ENCODE results near the gene ZFYVE21. TPM values are rescaled to one million over a fixed set of nuclear protein-coding genes. Genes with fewer than 3 reads are reported as not detected.

Gene ZFYVE21
- total RNA-seq, 1 experiment from 2014 or later = 47.2 TPM

- POLR2A ChIA-PET (ENCODE audit: unreplicated experiment) = no interaction called here
- Histone ChIP-seq H3F3A (ENCODE audit: low read length, unreplicated experiment) (no peaks in the 10 kb centered on the region), H3K4me2 (ENCODE audit: low read length) (no peak overlapping the region), H3K27ac (ENCODE audit: low read length) (no peak overlapping the region), H3K36me3 (ENCODE audit: low read depth, low read length) (peaks cover 6% of the 10 kb centered on the region; the same call in 1 of the 2 replicates), H3K9me2 (replicated peaks; ENCODE audit: low read length) (no peaks in the 10 kb centered on the region), H2AFZ (ENCODE audit: low read length) (no peak overlapping the region), H3K9ac (ENCODE audit: low read length) (no peak overlapping the region), H3K4me3 (ENCODE audit: low read length) (no peak overlapping the region), H4K20me1 (ENCODE audit: low read length) (no peaks in the 10 kb centered on the region), H3K79me2 (ENCODE audit: low read length) (no peaks in the 10 kb centered on the region), H3K27me3 (ENCODE audit: low read length) (no peaks in the 10 kb centered on the region), H3K4me1 (ENCODE audit: insufficient read depth, low read length) (no peaks in the 10 kb centered on the region; the same call in 1 of the 2 replicates), H3K9me3 (ENCODE audit: low read length) (no peaks in the 10 kb centered on the region)
- BruUV-seq (replicated peaks) = no TSS peak
- CTCF ChIA-PET = no interaction called here
- no peak for ATAC-seq
- TF ChIP-seq EZH2 (IDR thresholded peaks at IDR 0.05; ENCODE audit: low read length, unreplicated experiment) (no peak), EZH2phosphoT487 (IDR thresholded peaks at IDR 0.05; ENCODE audit: borderline replicate concordance, low read length) (no peak), CTCF (conservative IDR thresholded peaks at IDR 0.05; ENCODE audit: low read depth, low read length) (no peak)
- intact Hi-C loops (cut with micrococcal nuclease) = no loop called here
- no peak for DNase-seq
Observed at GRCh38 chr14:103744621-103745395, 29.2 kb downstream of the ZFYVE21 start.

- Histone ChIP-seq H3K4me1 (ENCODE audit: insufficient read depth, low read length) (no peaks in the 10 kb centered on the region; the same call in 1 of the 2 replicates), H3K9me3 (ENCODE audit: low read length) (no peaks in the 10 kb centered on the region), H3K36me3 (ENCODE audit: low read depth, low read length) (peaks cover 6% of the 10 kb centered on the region; the same call in 1 of the 2 replicates), H3K27me3 (ENCODE audit: low read length) (no peaks in the 10 kb centered on the region), H3K4me2 (ENCODE audit: low read length) (no peak overlapping the region), H3K4me3 (ENCODE audit: low read length) (no peak overlapping the region), H3K9ac (ENCODE audit: low read length) (no peak overlapping the region), H2AFZ (ENCODE audit: low read length) (no peak overlapping the region), H3K9me2 (replicated peaks; ENCODE audit: low read length) (no peaks in the 10 kb centered on the region), H3K27ac (ENCODE audit: low read length) (no peak overlapping the region), H4K20me1 (ENCODE audit: low read length) (no peaks in the 10 kb centered on the region), H3K79me2 (ENCODE audit: low read length) (no peaks in the 10 kb centered on the region), H3F3A (ENCODE audit: low read length, unreplicated experiment) (no peaks in the 10 kb centered on the region)
- DNase-seq = no peak
- intact Hi-C loops (cut with micrococcal nuclease) = no loop called here
- TF ChIP-seq CTCF (conservative IDR thresholded peaks at IDR 0.05; ENCODE audit: low read depth, low read length) = no peak
- TF ChIP-seq EZH2 (IDR thresholded peaks at IDR 0.05; ENCODE audit: low read length, unreplicated experiment) = no peak
- no peak for TF ChIP-seq EZH2phosphoT487 (IDR thresholded peaks at IDR 0.05; ENCODE audit: borderline replicate concordance, low read length)
- ATAC-seq = no peak
- ChIA-PET POLR2A (ENCODE audit: unreplicated experiment) (no interaction called here), CTCF (no interaction called here)
- no TSS peak for BruUV-seq (replicated peaks)
Observed at GRCh38 chr14:103745424-103745823, 29.8 kb downstream of the ZFYVE21 start.

- H3F3A ChIP-seq (ENCODE audit: low read length, unreplicated experiment) = no peaks in the 10 kb centered on the region
- no peak overlapping the region for H3K4me2 ChIP-seq (ENCODE audit: low read length)
- no peak overlapping the region for H3K27ac ChIP-seq (ENCODE audit: low read length)
- peak; percentile 57 for DNase-seq
- TF ChIP-seq CTCF (conservative IDR thresholded peaks at IDR 0.05; ENCODE audit: low read depth, low read length) (no peak), EZH2phosphoT487 (IDR thresholded peaks at IDR 0.05; ENCODE audit: borderline replicate concordance, low read length) (no peak), EZH2 (IDR thresholded peaks at IDR 0.05; ENCODE audit: low read length, unreplicated experiment) (no peak)
- H3K9me2 ChIP-seq (replicated peaks; ENCODE audit: low read length) = no peaks in the 10 kb centered on the region
- ChIA-PET POLR2A (ENCODE audit: unreplicated experiment) (no interaction called here), CTCF (no interaction called here)
- H3K36me3 ChIP-seq (ENCODE audit: low read depth, low read length) = peaks cover 6% of the 10 kb centered on the region; the same call in 1 of the 2 replicates
- H3K9me3 ChIP-seq (ENCODE audit: low read length) = no peaks in the 10 kb centered on the region
- H3K9ac ChIP-seq (ENCODE audit: low read length) = no peak overlapping the region
- H2AFZ ChIP-seq (ENCODE audit: low read length) = no peak overlapping the region
- no peaks in the 10 kb centered on the region for H3K27me3 ChIP-seq (ENCODE audit: low read length)
- ATAC-seq = peak; percentile 98
- BruUV-seq (replicated peaks) = no TSS peak
- H3K79me2 ChIP-seq (ENCODE audit: low read length) = no peaks in the 10 kb centered on the region
- H3K4me1 ChIP-seq (ENCODE audit: insufficient read depth, low read length) = no peaks in the 10 kb centered on the region; the same call in 1 of the 2 replicates
- H4K20me1 ChIP-seq (ENCODE audit: low read length) = no peaks in the 10 kb centered on the region
- H3K4me3 ChIP-seq (ENCODE audit: low read length) = no peak overlapping the region
- intact Hi-C loops (cut with micrococcal nuclease) = no loop called here
Observed at GRCh38 chr14:103746701-103747100, 31.1 kb downstream of the ZFYVE21 start.

Measured in PC-3 (cell line).